Mucosa of descending colon (tissue), 3 donors: Measurements from ENCODE around the gene ATP5PD. TPM values are rescaled to one million over a fixed set of nuclear protein-coding genes. Genes with fewer than 3 reads are reported as not detected.
"Not testable (repeated sequence)": the region's sequence is repeated elsewhere in the genome, so short reads cannot be mapped to it uniquely, and the experiment has no call there.

ENCODE experiments used
- ATAC-seq: fragments of 200-7000 bp; cut with Tn5 transposase; one replicate; pipeline ENCODE4 v1.9.1; 2020; ENCODE audit warnings: mild to moderate bottlenecking, moderate library complexity
- DNase-seq, 3 donors: peaks; one replicate each; pipeline ENCODE4 v3.0.0-alpha.2; 2020
- H3K36me3 ChIP-seq: fragments of 200-600 bp; one replicate; pipeline ENCODE4 v1.8.0; 2021; ENCODE audit warnings: low read depth, mild to moderate bottlenecking
- H3K4me1 ChIP-seq: fragments of 200-600 bp; one replicate; pipeline ENCODE4 v1.8.0; 2021; ENCODE audit warnings: low read depth, mild to moderate bottlenecking
- H3K4me3 ChIP-seq: fragments of 200-600 bp; one replicate; pipeline ENCODE4 v1.8.0; 2021; ENCODE audit warnings: mild to moderate bottlenecking
- H3K9me3 ChIP-seq: fragments of 200-600 bp; one replicate; pipeline ENCODE4 v1.8.0; 2021; ENCODE audit warnings: mild to moderate bottlenecking
- intact Hi-C, 2 donors: fragments of 100-400 bp; cut with DNase I in 1 of 2; cut with micrococcal nuclease in 1 of 2; formaldehyde crosslinking; loops; one replicate each; pipeline versions ENCODE4 v1.11.0 to v1.11.1; 2022; cut with DNase I, micrococcal nuclease
- total RNA-seq, 3 donors: library from RNA; stranded (reverse); fragmentation: NEBNext Ultra II Directional in 2 of 3; extraction: Animal tissue kit (Norgen Biotek cat#: 25700) in 2 of 3; gene quantifications; one replicate each; pipeline versions ENCODE4 v1.2.1 to v1.2.4, GENCODE V29; 2021 to 2023
- TF ChIP-seq, protein P1 (sequence below): fragments of 200-600 bp; IDR thresholded peaks from one replicate; pipeline ENCODE4 v1.8.0; 2022; ENCODE audit warnings: antibody characterized with exemption, mild to moderate bottlenecking
- donor health status: DM: no; HTN: no; CAD: no; lungs with moderate emphysema.
- donor health status: DM: no; HTN: no; CAD: no.
- donor health status: DM: no; HTN: yes; CAD: no.

Gene ATP5PD
- total RNA-seq, 3 donors from 2014 or later = 292 to 362 (median 338) TPM

GRCh38 chr17:75051941-75052340, 5.2 kb upstream of the ATP5PD start:
- H3K36me3 ChIP-seq = no peaks in the 10 kb centered on the region
- TF ChIP-seq, protein P1, sequence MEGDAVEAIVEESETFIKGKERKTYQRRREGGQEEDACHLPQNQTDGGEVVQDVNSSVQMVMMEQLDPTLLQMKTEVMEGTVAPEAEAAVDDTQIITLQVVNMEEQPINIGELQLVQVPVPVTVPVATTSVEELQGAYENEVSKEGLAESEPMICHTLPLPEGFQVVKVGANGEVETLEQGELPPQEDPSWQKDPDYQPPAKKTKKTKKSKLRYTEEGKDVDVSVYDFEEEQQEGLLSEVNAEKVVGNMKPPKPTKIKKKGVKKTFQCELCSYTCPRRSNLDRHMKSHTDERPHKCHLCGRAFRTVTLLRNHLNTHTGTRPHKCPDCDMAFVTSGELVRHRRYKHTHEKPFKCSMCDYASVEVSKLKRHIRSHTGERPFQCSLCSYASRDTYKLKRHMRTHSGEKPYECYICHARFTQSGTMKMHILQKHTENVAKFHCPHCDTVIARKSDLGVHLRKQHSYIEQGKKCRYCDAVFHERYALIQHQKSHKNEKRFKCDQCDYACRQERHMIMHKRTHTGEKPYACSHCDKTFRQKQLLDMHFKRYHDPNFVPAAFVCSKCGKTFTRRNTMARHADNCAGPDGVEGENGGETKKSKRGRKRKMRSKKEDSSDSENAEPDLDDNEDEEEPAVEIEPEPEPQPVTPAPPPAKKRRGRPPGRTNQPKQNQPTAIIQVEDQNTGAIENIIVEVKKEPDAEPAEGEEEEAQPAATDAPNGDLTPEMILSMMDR = no peak
- no peaks in the 10 kb centered on the region for H3K9me3 ChIP-seq
- DNase-seq = no peak
- ATAC-seq = no peak
- intact Hi-C loops = no loop called here
- H3K4me1 ChIP-seq = peaks cover 11% of the 10 kb centered on the region
- no peak overlapping the region for H3K4me3 ChIP-seq

DNA sequence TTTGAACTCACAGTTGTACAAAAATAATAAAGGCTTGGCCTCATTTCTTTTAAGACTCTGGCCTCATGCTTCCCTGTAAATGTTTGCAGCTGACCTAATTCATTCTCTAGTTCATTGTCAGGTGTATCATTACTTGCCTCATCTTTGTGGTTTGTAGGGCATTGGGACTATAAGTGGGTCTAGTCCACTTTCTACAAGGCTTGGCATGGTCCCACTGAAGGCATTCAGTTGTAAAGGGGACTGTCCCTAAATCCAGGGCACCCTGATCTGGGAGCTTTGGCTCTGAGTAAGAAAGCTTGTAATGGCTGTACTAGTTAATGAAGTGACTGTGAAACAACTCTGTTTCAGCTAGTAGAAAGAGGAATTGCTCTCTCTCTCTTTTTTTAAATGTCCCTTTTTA, 2.9 kb upstream of the ATP5PD start:
- no peak for DNase-seq
- Histone ChIP-seq H3K9me3 (no peaks in the 10 kb centered on the region), H3K36me3 (no peaks in the 10 kb centered on the region), H3K4me1 (peaks cover 16% of the 10 kb centered on the region), H3K4me3 (no peak overlapping the region)
- intact Hi-C loops = no loop called here
- no peak for ATAC-seq
- TF ChIP-seq, protein P1 = no peak

DNA sequence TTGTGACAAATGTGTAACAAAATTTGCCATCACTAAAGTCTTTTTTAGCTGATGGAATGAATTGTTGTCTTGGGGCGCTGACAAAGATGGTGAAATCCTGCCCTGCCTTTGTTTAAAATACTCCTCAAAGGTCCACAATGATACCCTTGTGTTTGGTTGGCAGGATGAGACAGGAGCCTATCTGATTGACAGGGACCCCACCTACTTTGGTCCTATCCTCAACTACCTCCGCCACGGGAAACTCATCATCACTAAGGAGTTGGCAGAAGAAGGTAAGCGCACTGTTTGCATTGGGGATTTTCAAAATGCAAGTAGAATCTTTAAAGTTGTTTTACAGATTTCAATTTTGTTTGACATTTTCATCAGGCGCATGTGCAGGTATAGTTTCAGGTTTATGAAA, 2.3 kb upstream of the ATP5PD start:
- Histone ChIP-seq H3K9me3 (no peaks in the 10 kb centered on the region), H3K4me3 (no peak overlapping the region), H3K4me1 (peaks cover 16% of the 10 kb centered on the region), H3K36me3 (no peaks in the 10 kb centered on the region)
- ATAC-seq (no peak), DNase-seq (no peak)
- TF ChIP-seq, protein P1 = no peak
- intact Hi-C loops = no loop called here

- no peaks in the 10 kb centered on the region for H3K9me3 ChIP-seq
- H3K4me3 ChIP-seq = no peak overlapping the region
- TF ChIP-seq, protein P1 = no peak
- intact Hi-C loops = no loop called here
- H3K36me3 ChIP-seq = no peaks in the 10 kb centered on the region
- H3K4me1 ChIP-seq = peaks cover 16% of the 10 kb centered on the region
- ATAC-seq (no peak), DNase-seq (no peak)
These were observed 1.6 kb upstream of the ATP5PD start for GRCh38 chr17:75048249-75048878.

DNA sequence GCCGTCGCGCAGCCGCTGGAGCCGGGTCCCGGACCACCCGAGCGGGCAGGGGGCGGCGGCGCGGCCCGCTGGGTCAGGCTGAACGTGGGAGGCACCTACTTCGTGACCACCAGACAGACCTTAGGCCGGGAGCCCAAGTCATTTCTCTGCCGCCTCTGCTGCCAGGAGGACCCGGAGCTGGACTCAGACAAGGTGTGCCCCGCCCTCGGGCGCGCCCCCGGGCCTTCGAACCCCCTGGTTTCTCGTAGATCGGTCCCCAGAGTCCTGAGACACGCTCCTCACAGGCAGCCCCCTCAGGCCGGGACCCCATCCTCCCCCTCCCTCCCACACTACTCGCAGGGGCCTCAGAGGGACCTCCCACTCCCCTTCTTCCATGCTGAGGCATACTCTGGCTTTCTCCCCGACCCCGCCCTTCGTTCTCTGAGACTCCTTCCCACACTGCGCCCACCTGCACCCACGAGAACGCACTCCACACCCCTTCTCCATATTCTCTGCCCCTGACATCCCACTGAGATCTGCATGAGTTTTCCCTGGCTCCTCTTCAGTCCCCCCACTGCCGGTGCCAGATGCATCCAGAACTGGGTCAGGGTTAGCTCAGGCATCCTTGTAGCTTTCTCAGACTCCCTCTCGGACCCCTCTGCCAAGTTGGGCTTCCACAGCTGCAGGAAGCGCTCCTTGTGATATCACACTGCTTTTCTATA, 779 bp upstream of the ATP5PD start:
- Histone ChIP-seq H3K4me1 (peaks cover 16% of the 10 kb centered on the region), H3K4me3 (peak overlapping the region; percentile 82), H3K36me3 (no peaks in the 10 kb centered on the region), H3K9me3 (no peaks in the 10 kb centered on the region)
- TF ChIP-seq, protein P1 = no peak
- intact Hi-C loops = no loop called here
- ATAC-seq (no peak), DNase-seq (peak; percentile 61 to 77 (median 69))

GRCh38 chr17:75045946-75046406, 793 bp downstream of the ATP5PD start:
- ATAC-seq, DNase-seq, intact Hi-C loops, H3K36me3 ChIP-seq, H3K9me3 ChIP-seq: not testable (repeated sequence)
- Histone ChIP-seq H3K4me3 (peak overlapping the region; percentile 82), H3K4me1 (peaks cover 16% of the 10 kb centered on the region)
